Epithelial cell of prostate (primary cell): ENCODE data around the gene MIS18BP1.

ENCODE experiments used
- DNase-seq: peaks from one replicate; pipeline ENCODE4 v3.0.0-alpha.2; 2011; ENCODE audit warnings: low read depth, low spot score
- H3K27ac ChIP-seq: fragments of 450-650 bp; 2 replicates; pipeline ENCODE4 v1.5.1; 2017; ENCODE audit warnings: mild to moderate bottlenecking

Gene MIS18BP1

DNA sequence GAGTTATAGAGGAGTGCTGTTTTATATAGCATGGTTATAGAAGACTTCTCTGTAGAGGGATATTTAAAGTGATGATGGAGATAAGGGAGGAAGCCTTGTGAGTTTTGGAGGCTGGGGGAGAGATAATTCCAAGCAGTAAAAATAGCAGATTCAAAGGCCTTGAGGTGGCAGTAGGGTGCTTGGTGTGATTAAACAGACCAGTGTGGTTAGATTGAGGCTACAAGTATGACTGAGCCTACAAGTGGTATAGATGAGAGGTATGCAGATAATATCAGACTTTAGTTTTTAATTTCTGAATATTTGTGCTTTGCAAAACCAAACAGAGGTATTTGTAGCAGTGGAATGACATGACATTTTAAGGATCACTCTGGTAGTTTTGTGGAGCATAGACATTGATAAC is 96.9 kb downstream of the MIS18BP1 start:
- H3K27ac ChIP-seq, result no peak overlapping the region
- DNase-seq, result no peak
